WTC11 (cell line): ENCODE results near the gene TCF3. TPM values are rescaled to one million over a fixed set of nuclear protein-coding genes. Genes with fewer than 3 reads are reported as not detected.
A peak's percentile ranks its signal among the peaks of the same experiment; 100 is the strongest.

Source experiments
- CREB1 ChIP-seq: sonication (generic); formaldehyde crosslinking; IDR thresholded peaks from 2 replicates; pipeline ENCODE4 v1.8.0; 2023; ENCODE audit warnings: mild to moderate bottlenecking, missing genetic modification reagents
- CTCF ChIP-seq: fragments of 200-600 bp; IDR thresholded peaks from 2 replicates; pipeline ENCODE4 v1.8.0; 2022; ENCODE audit warnings: antibody characterized with exemption
- E2F4 ChIP-seq: sonication (generic); formaldehyde crosslinking; IDR thresholded peaks from 2 replicates; pipeline ENCODE4 v1.8.1; 2022; ENCODE audit warnings: low read depth, mild to moderate bottlenecking, moderate library complexity, missing genetic modification reagents, borderline replicate concordance
- ELF4 ChIP-seq: sonication (generic); formaldehyde crosslinking; IDR thresholded peaks from 2 replicates; pipeline ENCODE4 v1.8.1; 2022; ENCODE audit warnings: low read depth, mild to moderate bottlenecking, moderate library complexity, missing genetic modification reagents
- FOXP1 ChIP-seq: sonication (generic); formaldehyde crosslinking; IDR thresholded peaks from 2 replicates; pipeline ENCODE4 v1.8.0; 2022; ENCODE audit warnings: missing genetic modification reagents, mild to moderate bottlenecking, moderate library complexity, borderline replicate concordance
- GABPB1 ChIP-seq: sonication (generic); formaldehyde crosslinking; IDR thresholded peaks from 2 replicates; pipeline ENCODE4 v1.8.1; 2023; ENCODE audit warnings: mild to moderate bottlenecking, missing genetic modification reagents
- JUN ChIP-seq: sonication (generic); formaldehyde crosslinking; IDR thresholded peaks from 2 replicates; pipeline ENCODE4 v1.8.0; 2023; ENCODE audit warnings: mild to moderate bottlenecking, missing genetic modification reagents
- MXD4 ChIP-seq: fragments of 250-450 bp; sonication (Bioruptor Pico); IDR thresholded peaks from 2 replicates; pipeline ENCODE4 v1.8.0; 2021; ENCODE audit warnings: mild to moderate bottlenecking, moderate library complexity, borderline replicate concordance
- NFE2L1 ChIP-seq: sonication (generic); formaldehyde crosslinking; IDR thresholded peaks from 2 replicates; pipeline ENCODE4 v1.8.1; 2023; ENCODE audit warnings: missing genetic modification reagents
- NR1H2 ChIP-seq: sonication (generic); formaldehyde crosslinking; IDR thresholded peaks from 2 replicates; pipeline ENCODE4 v1.9.0; 2021; ENCODE audit warnings: mild to moderate bottlenecking, moderate library complexity, missing genetic modification reagents
- OVOL2 ChIP-seq: fragments of 250-450 bp; sonication (Bioruptor Pico); IDR thresholded peaks from 2 replicates; pipeline ENCODE4 v1.9.0; 2021; ENCODE audit warnings: mild to moderate bottlenecking, borderline replicate concordance
- RELA ChIP-seq: sonication (generic); formaldehyde crosslinking; IDR thresholded peaks from 2 replicates; pipeline ENCODE4 v1.8.1; 2022; ENCODE audit warnings: missing genetic modification reagents, mild to moderate bottlenecking, borderline replicate concordance
- SMAD3 ChIP-seq: sonication (generic); formaldehyde crosslinking; IDR thresholded peaks from 2 replicates; pipeline ENCODE4 v1.8.0; 2022; ENCODE audit warnings: missing genetic modification reagents, mild to moderate bottlenecking, borderline replicate concordance
- SMAD4 ChIP-seq: sonication (generic); formaldehyde crosslinking; IDR thresholded peaks from 2 replicates; pipeline ENCODE4 v1.8.0; 2022; ENCODE audit warnings: mild to moderate bottlenecking, missing genetic modification reagents
- SP1 ChIP-seq: sonication (generic); formaldehyde crosslinking; conservative IDR thresholded peaks from 2 replicates; pipeline ENCODE4 v1.8.1; 2022; ENCODE audit warnings: missing genetic modification reagents
- TEAD4 ChIP-seq: sonication (generic); formaldehyde crosslinking; IDR thresholded peaks from 2 replicates; pipeline ENCODE4 v1.8.0; 2022; ENCODE audit warnings: mild to moderate bottlenecking, missing genetic modification reagents
- ZBTB43 ChIP-seq: sonication (generic); formaldehyde crosslinking; IDR thresholded peaks from 2 replicates; pipeline ENCODE4 v1.8.1; 2023; ENCODE audit warnings: mild to moderate bottlenecking, missing genetic modification reagents
- ZNF317 ChIP-seq: sonication (generic); formaldehyde crosslinking; IDR thresholded peaks from 2 replicates; pipeline ENCODE4 v1.8.1; 2023; ENCODE audit warnings: low read depth, mild to moderate bottlenecking, moderate library complexity, missing genetic modification reagents, borderline replicate concordance
- ZNF671 ChIP-seq: fragments of 250-450 bp; sonication (Bioruptor Pico); IDR thresholded peaks from 2 replicates; pipeline ENCODE4 v1.8.0; 2021; ENCODE audit warnings: mild to moderate bottlenecking
- ZSCAN18 ChIP-seq: fragments of 250-450 bp; sonication (Bioruptor Pico); IDR thresholded peaks from 2 replicates; pipeline ENCODE4 v2.1.2; 2022; ENCODE audit warnings: mild to moderate bottlenecking, moderate library complexity
- total RNA-seq: library from RNA; stranded (reverse); gene quantifications from 3 replicates; pipeline ENCODE4 v1.2.3, GENCODE V29; 2021
- TF ChIP-seq, protein P1 (sequence below): fragments of 250-450 bp; sonication (Bioruptor Pico); IDR thresholded peaks from 2 replicates; pipeline ENCODE4 v1.9.0; 2021; ENCODE audit warnings: mild to moderate bottlenecking
- TF ChIP-seq, protein P2 (sequence below): sonication (generic); formaldehyde crosslinking; conservative IDR thresholded peaks from 2 replicates; pipeline ENCODE4 v1.8.1; 2023; ENCODE audit warnings: mild to moderate bottlenecking, low read depth, missing genetic modification reagents, moderate library complexity
- TF ChIP-seq, protein P3 (sequence below): fragments of 250-450 bp; sonication (Bioruptor Pico); IDR thresholded peaks from 2 replicates; pipeline ENCODE4 v1.8.0; 2021; ENCODE audit warnings: mild to moderate bottlenecking
- TF ChIP-seq, protein P4 (sequence below): sonication (generic); formaldehyde crosslinking; conservative IDR thresholded peaks from 2 replicates; pipeline ENCODE4 v1.8.1; 2022; ENCODE audit warnings: mild to moderate bottlenecking, missing genetic modification reagents

The TCF3 gene
- total RNA-seq, 1 experiment from 2014 or later: 324 TPM

DNA sequence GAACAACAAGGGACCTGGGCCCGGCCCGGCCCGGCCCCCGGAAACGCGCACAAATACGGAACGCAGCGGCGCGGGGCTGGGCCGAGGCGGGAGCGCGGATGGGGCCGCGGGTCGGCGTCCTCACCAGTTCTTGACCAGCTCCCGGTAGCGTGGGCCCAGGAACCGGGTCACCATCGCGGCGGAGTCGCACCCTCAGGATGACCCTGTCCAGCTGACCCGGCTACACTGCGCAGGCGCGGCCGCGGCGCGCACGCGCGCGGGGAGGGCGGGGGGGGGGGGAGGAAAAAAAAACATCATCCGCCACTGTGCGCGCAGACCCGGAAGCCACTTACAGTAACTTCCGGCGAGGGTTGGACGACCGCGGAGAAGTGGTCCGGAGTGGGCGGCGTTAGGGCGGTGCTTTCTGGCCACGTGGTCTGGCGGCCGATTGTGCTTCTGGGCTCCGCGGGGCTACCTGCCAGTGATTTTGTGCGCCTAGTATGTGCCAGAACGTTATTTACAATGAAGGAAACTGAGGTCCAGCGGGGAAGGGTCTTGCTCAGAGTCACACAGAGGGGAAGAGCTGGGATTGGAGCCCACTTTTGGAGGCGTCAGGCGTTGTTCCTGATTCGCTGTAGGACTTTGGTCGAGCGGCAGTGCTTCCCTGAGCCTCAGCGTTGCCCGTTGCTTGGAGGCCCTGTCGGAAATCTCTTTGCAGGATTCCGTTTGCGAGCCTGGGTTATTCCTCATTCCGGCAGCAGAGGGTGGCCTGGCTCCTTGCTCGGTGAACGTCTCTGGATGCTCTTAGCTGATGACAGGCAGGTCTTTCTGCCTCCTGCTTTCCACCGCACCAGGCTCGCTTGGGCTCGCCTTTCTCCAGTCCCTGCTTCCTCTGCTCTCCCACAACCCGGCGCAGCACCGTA is 46.9 kb downstream of the TCF3 start, which contains the start of gene UQCR11 (continued):
- TF ChIP-seq ZBTB43 (CRISPR knock-in tag) (0 out of 2 replicates have a peak, but pooled peaks have one; percentile 51), ELF4 (no peak), NFE2L1 (no peak), GABPB1 (CRISPR knock-in tag) (0 out of 2 replicates have a peak, but pooled peaks have one; percentile 14), SMAD4 (CRISPR knock-in tag) (no peak), TEAD4 (CRISPR knock-in tag) (no peak), SMAD3 (CRISPR knock-in tag) (no peak), CREB1 (no peak), SP1 (CRISPR knock-in tag) (peak; percentile 63; the same call in 1 of the 2 replicates), ZSCAN18 (CRISPR knock-in tag) (no peak), FOXP1 (CRISPR knock-in tag) (0 out of 2 replicates have a peak, but pooled peaks have one; percentile 54), CTCF (no peak), OVOL2 (CRISPR knock-in tag) (no peak), JUN (CRISPR knock-in tag) (no peak), E2F4 (no peak), ZNF317 (CRISPR knock-in tag) (no peak), NR1H2 (CRISPR knock-in tag) (no peak), MXD4 (CRISPR knock-in tag) (no peak), ZNF671 (CRISPR knock-in tag) (no peak), RELA (CRISPR knock-in tag) (no peak)
- TF ChIP-seq, protein P1, sequence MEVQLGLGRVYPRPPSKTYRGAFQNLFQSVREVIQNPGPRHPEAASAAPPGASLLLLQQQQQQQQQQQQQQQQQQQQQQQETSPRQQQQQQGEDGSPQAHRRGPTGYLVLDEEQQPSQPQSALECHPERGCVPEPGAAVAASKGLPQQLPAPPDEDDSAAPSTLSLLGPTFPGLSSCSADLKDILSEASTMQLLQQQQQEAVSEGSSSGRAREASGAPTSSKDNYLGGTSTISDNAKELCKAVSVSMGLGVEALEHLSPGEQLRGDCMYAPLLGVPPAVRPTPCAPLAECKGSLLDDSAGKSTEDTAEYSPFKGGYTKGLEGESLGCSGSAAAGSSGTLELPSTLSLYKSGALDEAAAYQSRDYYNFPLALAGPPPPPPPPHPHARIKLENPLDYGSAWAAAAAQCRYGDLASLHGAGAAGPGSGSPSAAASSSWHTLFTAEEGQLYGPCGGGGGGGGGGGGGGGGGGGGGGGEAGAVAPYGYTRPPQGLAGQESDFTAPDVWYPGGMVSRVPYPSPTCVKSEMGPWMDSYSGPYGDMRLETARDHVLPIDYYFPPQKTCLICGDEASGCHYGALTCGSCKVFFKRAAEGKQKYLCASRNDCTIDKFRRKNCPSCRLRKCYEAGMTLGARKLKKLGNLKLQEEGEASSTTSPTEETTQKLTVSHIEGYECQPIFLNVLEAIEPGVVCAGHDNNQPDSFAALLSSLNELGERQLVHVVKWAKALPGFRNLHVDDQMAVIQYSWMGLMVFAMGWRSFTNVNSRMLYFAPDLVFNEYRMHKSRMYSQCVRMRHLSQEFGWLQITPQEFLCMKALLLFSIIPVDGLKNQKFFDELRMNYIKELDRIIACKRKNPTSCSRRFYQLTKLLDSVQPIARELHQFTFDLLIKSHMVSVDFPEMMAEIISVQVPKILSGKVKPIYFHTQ: no peak
- TF ChIP-seq, protein P2, sequence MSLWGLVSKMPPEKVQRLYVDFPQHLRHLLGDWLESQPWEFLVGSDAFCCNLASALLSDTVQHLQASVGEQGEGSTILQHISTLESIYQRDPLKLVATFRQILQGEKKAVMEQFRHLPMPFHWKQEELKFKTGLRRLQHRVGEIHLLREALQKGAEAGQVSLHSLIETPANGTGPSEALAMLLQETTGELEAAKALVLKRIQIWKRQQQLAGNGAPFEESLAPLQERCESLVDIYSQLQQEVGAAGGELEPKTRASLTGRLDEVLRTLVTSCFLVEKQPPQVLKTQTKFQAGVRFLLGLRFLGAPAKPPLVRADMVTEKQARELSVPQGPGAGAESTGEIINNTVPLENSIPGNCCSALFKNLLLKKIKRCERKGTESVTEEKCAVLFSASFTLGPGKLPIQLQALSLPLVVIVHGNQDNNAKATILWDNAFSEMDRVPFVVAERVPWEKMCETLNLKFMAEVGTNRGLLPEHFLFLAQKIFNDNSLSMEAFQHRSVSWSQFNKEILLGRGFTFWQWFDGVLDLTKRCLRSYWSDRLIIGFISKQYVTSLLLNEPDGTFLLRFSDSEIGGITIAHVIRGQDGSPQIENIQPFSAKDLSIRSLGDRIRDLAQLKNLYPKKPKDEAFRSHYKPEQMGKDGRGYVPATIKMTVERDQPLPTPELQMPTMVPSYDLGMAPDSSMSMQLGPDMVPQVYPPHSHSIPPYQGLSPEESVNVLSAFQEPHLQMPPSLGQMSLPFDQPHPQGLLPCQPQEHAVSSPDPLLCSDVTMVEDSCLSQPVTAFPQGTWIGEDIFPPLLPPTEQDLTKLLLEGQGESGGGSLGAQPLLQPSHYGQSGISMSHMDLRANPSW (CRISPR knock-in tag): no peak
- TF ChIP-seq, protein P3, sequence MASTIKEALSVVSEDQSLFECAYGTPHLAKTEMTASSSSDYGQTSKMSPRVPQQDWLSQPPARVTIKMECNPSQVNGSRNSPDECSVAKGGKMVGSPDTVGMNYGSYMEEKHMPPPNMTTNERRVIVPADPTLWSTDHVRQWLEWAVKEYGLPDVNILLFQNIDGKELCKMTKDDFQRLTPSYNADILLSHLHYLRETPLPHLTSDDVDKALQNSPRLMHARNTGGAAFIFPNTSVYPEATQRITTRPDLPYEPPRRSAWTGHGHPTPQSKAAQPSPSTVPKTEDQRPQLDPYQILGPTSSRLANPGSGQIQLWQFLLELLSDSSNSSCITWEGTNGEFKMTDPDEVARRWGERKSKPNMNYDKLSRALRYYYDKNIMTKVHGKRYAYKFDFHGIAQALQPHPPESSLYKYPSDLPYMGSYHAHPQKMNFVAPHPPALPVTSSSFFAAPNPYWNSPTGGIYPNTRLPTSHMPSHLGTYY (CRISPR knock-in tag): no peak
- TF ChIP-seq, protein P4, sequence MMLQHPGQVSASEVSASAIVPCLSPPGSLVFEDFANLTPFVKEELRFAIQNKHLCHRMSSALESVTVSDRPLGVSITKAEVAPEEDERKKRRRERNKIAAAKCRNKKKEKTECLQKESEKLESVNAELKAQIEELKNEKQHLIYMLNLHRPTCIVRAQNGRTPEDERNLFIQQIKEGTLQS (CRISPR knock-in tag): no peak
